ENCODE measurements around the gene DRC7.

DRC7 gene

GRCh38 chr16:57690782-57691471, 3.7 kb upstream of the DRC7 start:
- Histone ChIP-seq H3K9ac (no peak overlapping the region), H3K27me3 (ENCODE audit: control insufficient read depth, insufficient read depth, low read length) (no peaks in the 10 kb centered on the region), H3K4me3 (ENCODE audit: low read depth, low read length) (no peak overlapping the region), H3K79me2 (no peaks in the 10 kb centered on the region), H2AFZ (no peak overlapping the region), H3K9me3 (ENCODE audit: control insufficient read depth, low read length) (no peaks in the 10 kb centered on the region), H3K4me2 (ENCODE audit: low read length) (no peak overlapping the region), H3K4me1 (peaks cover 8% of the 10 kb centered on the region), H3K27ac (no peak overlapping the region), H3K36me3 (ENCODE audit: control insufficient read depth, insufficient read depth, low read length) (no peaks in the 10 kb centered on the region)
- TF ChIP-seq CTCF (IDR thresholded peaks at IDR 0.05): no peak

- Histone ChIP-seq H2AFZ (no peak overlapping the region), H3K4me1 (peaks cover 8% of the 10 kb centered on the region), H3K4me3 (ENCODE audit: low read depth, low read length) (no peak overlapping the region), H3K27me3 (ENCODE audit: control insufficient read depth, insufficient read depth, low read length) (no peaks in the 10 kb centered on the region), H3K79me2 (no peaks in the 10 kb centered on the region), H3K9ac (no peak overlapping the region), H3K9me3 (ENCODE audit: control insufficient read depth, low read length) (no peaks in the 10 kb centered on the region), H3K4me2 (ENCODE audit: low read length) (no peak overlapping the region), H3K36me3 (ENCODE audit: control insufficient read depth, insufficient read depth, low read length) (no peaks in the 10 kb centered on the region), H3K27ac (no peak overlapping the region)
- TF ChIP-seq CTCF (IDR thresholded peaks at IDR 0.05): no peak
These were observed 2.0 kb upstream of the DRC7 start for GRCh38 chr16:57692636-57693035.

GRCh38 chr16:57693550-57693949, 1.1 kb upstream of the DRC7 start:
- Histone ChIP-seq H3K27ac (no peak overlapping the region), H3K36me3 (ENCODE audit: control insufficient read depth, insufficient read depth, low read length) (no peaks in the 10 kb centered on the region), H3K4me3 (ENCODE audit: low read depth, low read length) (no peak overlapping the region), H3K4me2 (ENCODE audit: low read length) (no peak overlapping the region), H3K4me1 (peaks cover 8% of the 10 kb centered on the region), H3K27me3 (ENCODE audit: control insufficient read depth, insufficient read depth, low read length) (no peaks in the 10 kb centered on the region), H3K9ac (no peak overlapping the region), H3K9me3 (ENCODE audit: control insufficient read depth, low read length) (no peaks in the 10 kb centered on the region), H2AFZ (no peak overlapping the region), H3K79me2 (no peaks in the 10 kb centered on the region)
- TF ChIP-seq CTCF (IDR thresholded peaks at IDR 0.05): no peak

- H3K27ac ChIP-seq: no peak overlapping the region
- no peak overlapping the region for H3K4me3 ChIP-seq (ENCODE audit: low read depth, low read length)
- H3K36me3 ChIP-seq (ENCODE audit: control insufficient read depth, insufficient read depth, low read length): no peaks in the 10 kb centered on the region
- no peak overlapping the region for H2AFZ ChIP-seq
- H3K79me2 ChIP-seq: no peaks in the 10 kb centered on the region
- no peak overlapping the region for H3K4me2 ChIP-seq (ENCODE audit: low read length)
- no peaks in the 10 kb centered on the region for H3K27me3 ChIP-seq (ENCODE audit: control insufficient read depth, insufficient read depth, low read length)
- peaks cover 8% of the 10 kb centered on the region for H3K4me1 ChIP-seq
- TF ChIP-seq CTCF (IDR thresholded peaks at IDR 0.05): no peak
- H3K9ac ChIP-seq: no peak overlapping the region
- H3K9me3 ChIP-seq (ENCODE audit: control insufficient read depth, low read length): no peaks in the 10 kb centered on the region
These were observed 328 bp upstream of the DRC7 start for GRCh38 chr16:57694231-57694724.

- Histone ChIP-seq H3K36me3 (ENCODE audit: control insufficient read depth, insufficient read depth, low read length) (no peaks in the 10 kb centered on the region), H3K4me1 (peaks cover under 1% of the 10 kb centered on the region), H3K4me2 (ENCODE audit: low read length) (no peak overlapping the region), H3K27me3 (ENCODE audit: control insufficient read depth, insufficient read depth, low read length) (no peaks in the 10 kb centered on the region), H3K9ac (no peak overlapping the region), H2AFZ (no peak overlapping the region), H3K9me3 (ENCODE audit: control insufficient read depth, low read length) (no peaks in the 10 kb centered on the region), H3K4me3 (ENCODE audit: low read depth, low read length) (no peak overlapping the region), H3K79me2 (no peaks in the 10 kb centered on the region), H3K27ac (no peak overlapping the region)
- no peak for TF ChIP-seq CTCF (IDR thresholded peaks at IDR 0.05)
These were observed 1.1 kb downstream of the DRC7 start for GRCh38 chr16:57695680-57696069.

Measured in parathyroid adenoma (tissue), 2 donors.